Smooth muscle cell (in vitro differentiated cells): Measurements from ENCODE around the gene ZNF581. TPM values are rescaled to one million over a fixed set of nuclear protein-coding genes. Genes with fewer than 3 reads are reported as not detected.

Experiments used
- DNase-seq: peaks from one replicate; lab custom pipeline; 2025; ENCODE audit not compliant: unreplicated experiment; lab: John Stamatoyannopoulos, UW
- H2AFZ ChIP-seq: fragments of 200-600 bp; sonication (generic); 2 replicates; pipeline ENCODE4 v1.6.0; 2016; ENCODE audit warnings: antibody characterized with exemption, low read depth, mild to moderate bottlenecking
- H3F3A ChIP-seq: fragments of 200-600 bp; sonication (generic); 2 replicates; pipeline ENCODE4 v1.6.0; 2017; ENCODE audit warnings: antibody characterized with exemption, low read depth
- H3K27ac ChIP-seq: fragments of 200-600 bp; sonication (generic); 2 replicates; pipeline ENCODE4 v1.5.1; 2016; ENCODE audit warnings: low read depth, mild to moderate bottlenecking
- H3K27me3 ChIP-seq: fragments of 200-600 bp; sonication (generic); 2 replicates; pipeline ENCODE4 v1.6.1; 2016; ENCODE audit warnings: low read depth, mild to moderate bottlenecking
- H3K36me3 ChIP-seq: fragments of 200-600 bp; sonication (generic); 2 replicates; pipeline ENCODE4 v1.5.1; 2016; ENCODE audit warnings: low read depth
- H3K4me1 ChIP-seq: fragments of 200-600 bp; sonication (generic); 2 replicates; pipeline ENCODE4 v1.5.1; 2016; ENCODE audit warnings: low read depth
- H3K4me2 ChIP-seq: fragments of 200-600 bp; sonication (generic); 2 replicates; pipeline ENCODE4 v1.6.0; 2016; ENCODE audit warnings: mild to moderate bottlenecking
- H3K4me3 ChIP-seq: fragments of 200-600 bp; sonication (generic); 2 replicates; pipeline ENCODE4 v1.5.1; 2016; ENCODE audit warnings: mild to moderate bottlenecking
- H3K79me2 ChIP-seq: fragments of 200-600 bp; sonication (generic); 2 replicates; pipeline ENCODE4 v1.6.0; 2016; ENCODE audit warnings: low read depth, mild to moderate bottlenecking
- H3K9ac ChIP-seq: fragments of 200-600 bp; sonication (generic); 2 replicates; pipeline ENCODE4 v1.6.0; 2016; ENCODE audit warnings: low read depth
- H3K9me3 ChIP-seq: fragments of 200-600 bp; sonication (generic); replicated peaks from 2 replicates; pipeline ENCODE4 v1.5.1; 2016; ENCODE audit warnings: low read depth
- H4K20me1 ChIP-seq: fragments of 200-600 bp; sonication (generic); 2 replicates; pipeline ENCODE4 v1.6.0; 2016; ENCODE audit warnings: low read depth
- WGBS: methylation state at CpG from one replicate; pipeline ENCODE4 v1.1.7; 2016; ENCODE audit warnings: low lambda C conversion rate; 5-methylcytosine and 5-hydroxymethylcytosine counted together
- polyA plus RNA-seq: library from polyadenylated mRNA; unstranded; fragments of >200 nt; fragmentation: Nextera tagmentation; extraction: Ambion mirVana; gene quantifications from 2 replicates; pipeline ENCODE4 v1.2.1, GENCODE V29; 2016
- total RNA-seq: library from RNA; depleted of rRNA; stranded (reverse); fragments of >200 nt; gene quantifications from 2 replicates; pipeline ENCODE4 v1.2.3, GENCODE V29; 2014
- TF ChIP-seq, protein P1 (sequence below): fragments of 200-600 bp; sonication (generic); IDR thresholded peaks from 2 replicates; pipeline ENCODE4 v1.5.1; 2017; ENCODE audit warnings: borderline replicate concordance, mild to moderate bottlenecking, antibody characterized with exemption; ENCODE audit not compliant: insufficient read depth, poor library complexity, severe bottlenecking

ZNF581 gene
- total and polyA plus RNA-seq, 2 experiments from 2014 or later, result 10.0 to 21.4 TPM

DNA sequence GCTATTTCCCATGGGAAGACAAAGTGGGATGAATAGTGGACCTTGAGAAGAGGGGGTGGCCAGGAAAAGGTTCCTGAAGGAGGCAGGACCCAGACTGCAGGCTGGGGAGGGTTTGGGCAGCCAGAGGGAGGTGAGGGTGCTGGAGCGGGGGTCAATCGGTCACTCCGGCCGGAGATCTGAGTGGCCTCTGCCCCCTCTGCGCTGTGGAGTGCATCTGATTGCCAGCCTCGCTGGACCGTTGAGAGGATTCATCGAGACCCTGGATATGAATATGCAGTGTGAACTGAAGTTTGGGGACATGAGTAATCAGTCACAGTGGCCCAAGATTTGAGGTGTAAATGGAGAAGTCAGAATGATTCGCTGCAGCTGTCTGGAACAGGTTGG, 8.1 kb upstream of the ZNF581 start:
- Histone ChIP-seq H3F3A (peaks cover 18% of the 10 kb centered on the region), H3K4me2 (peak overlapping the region; percentile 90), H3K27me3 (no peaks in the 10 kb centered on the region), H3K9ac (peak overlapping the region; percentile 95), H3K9me3 (no peaks in the 10 kb centered on the region), H2AFZ (no peak overlapping the region), H4K20me1 (no peaks in the 10 kb centered on the region), H3K36me3 (no peaks in the 10 kb centered on the region), H3K27ac (peak overlapping the region; percentile 91), H3K79me2 (peaks cover 41% of the 10 kb centered on the region), H3K4me1 (peaks cover 8% of the 10 kb centered on the region), H3K4me3 (peak overlapping the region; percentile 87)
- 17% methylated on average over 9 of the region's 9 CpGs for WGBS
- DNase-seq, result no peak
- TF ChIP-seq, protein P1, sequence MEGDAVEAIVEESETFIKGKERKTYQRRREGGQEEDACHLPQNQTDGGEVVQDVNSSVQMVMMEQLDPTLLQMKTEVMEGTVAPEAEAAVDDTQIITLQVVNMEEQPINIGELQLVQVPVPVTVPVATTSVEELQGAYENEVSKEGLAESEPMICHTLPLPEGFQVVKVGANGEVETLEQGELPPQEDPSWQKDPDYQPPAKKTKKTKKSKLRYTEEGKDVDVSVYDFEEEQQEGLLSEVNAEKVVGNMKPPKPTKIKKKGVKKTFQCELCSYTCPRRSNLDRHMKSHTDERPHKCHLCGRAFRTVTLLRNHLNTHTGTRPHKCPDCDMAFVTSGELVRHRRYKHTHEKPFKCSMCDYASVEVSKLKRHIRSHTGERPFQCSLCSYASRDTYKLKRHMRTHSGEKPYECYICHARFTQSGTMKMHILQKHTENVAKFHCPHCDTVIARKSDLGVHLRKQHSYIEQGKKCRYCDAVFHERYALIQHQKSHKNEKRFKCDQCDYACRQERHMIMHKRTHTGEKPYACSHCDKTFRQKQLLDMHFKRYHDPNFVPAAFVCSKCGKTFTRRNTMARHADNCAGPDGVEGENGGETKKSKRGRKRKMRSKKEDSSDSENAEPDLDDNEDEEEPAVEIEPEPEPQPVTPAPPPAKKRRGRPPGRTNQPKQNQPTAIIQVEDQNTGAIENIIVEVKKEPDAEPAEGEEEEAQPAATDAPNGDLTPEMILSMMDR, result no peak

DNA sequence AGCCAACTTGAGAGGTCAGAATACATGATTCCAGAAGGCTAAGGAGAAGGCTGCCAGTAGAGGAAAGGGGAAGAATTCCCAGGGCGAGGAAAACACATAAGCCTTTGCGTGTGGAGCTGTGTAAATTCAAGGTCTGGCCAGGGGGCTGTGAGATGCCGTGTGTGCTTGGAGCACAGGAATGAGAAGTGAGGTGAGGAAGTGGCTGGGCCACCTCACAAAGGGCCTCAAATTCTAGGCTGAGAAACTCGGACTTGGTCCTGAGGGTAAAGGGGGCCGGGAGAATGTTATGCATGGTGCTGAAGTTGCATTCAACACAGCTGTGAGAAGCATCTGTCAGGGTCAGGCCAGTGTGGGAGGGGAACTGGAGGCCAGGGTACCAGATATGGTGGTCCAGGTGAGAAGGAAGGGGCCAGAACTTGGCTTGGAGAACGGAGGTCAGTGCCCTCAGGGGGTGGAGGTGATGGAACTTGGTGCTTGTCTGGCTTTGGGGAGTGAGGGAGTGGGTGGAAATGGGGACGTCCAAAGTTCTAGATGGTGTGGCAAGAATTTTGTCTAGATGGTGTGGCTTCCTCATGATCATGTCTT, 7.5 kb upstream of the ZNF581 start:
- no peak for DNase-seq
- 80% methylated on average over 7 of the region's 7 CpGs for WGBS
- no peaks in the 10 kb centered on the region for H3K27me3 ChIP-seq
- no peaks in the 10 kb centered on the region for H3K36me3 ChIP-seq
- H2AFZ ChIP-seq, result no peak overlapping the region
- H3K9ac ChIP-seq, result peak overlapping the region; percentile 95
- H3K9me3 ChIP-seq, result no peaks in the 10 kb centered on the region
- H3K27ac ChIP-seq, result peak overlapping the region; percentile 91
- peaks cover 12% of the 10 kb centered on the region for H3K4me1 ChIP-seq
- no peaks in the 10 kb centered on the region for H4K20me1 ChIP-seq
- H3K79me2 ChIP-seq, result peaks cover 41% of the 10 kb centered on the region
- H3F3A ChIP-seq, result peaks cover 18% of the 10 kb centered on the region
- TF ChIP-seq, protein P1, result no peak
- peak overlapping the region; percentile 87 for H3K4me3 ChIP-seq
- peak overlapping the region; percentile 90 for H3K4me2 ChIP-seq

DNA sequence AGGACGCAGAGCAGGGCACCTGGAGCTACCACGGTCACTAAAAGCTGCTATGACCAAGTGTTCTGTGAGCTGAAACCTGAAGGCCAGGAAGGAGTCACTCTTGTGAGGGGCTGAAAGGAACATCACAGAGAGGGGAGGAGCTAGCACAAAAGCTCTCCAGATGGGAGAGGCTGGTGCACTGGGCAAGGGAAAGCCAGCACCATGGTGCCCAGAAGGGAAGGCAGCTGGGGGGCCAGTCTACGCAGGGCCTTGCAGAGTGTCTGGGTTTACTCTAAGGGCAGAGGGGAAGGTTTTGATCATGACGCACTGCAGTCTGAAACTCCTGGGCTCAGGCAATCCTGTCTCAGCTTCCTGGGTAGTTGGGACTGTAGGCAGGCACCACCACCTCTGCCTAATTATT, 6.7 kb upstream of the ZNF581 start:
- TF ChIP-seq, protein P1, result no peak
- peaks cover 18% of the 10 kb centered on the region for H3F3A ChIP-seq
- DNase-seq, result no peak
- no peaks in the 10 kb centered on the region for H3K27me3 ChIP-seq
- WGBS, result 96% methylated on average over 4 of the region's 4 CpGs
- H3K4me1 ChIP-seq, result peaks cover 12% of the 10 kb centered on the region
- H3K36me3 ChIP-seq, result no peaks in the 10 kb centered on the region
- H3K9ac ChIP-seq, result no peak overlapping the region
- H3K27ac ChIP-seq, result peak overlapping the region; percentile 91
- H2AFZ ChIP-seq, result no peak overlapping the region
- H3K79me2 ChIP-seq, result peaks cover 41% of the 10 kb centered on the region
- no peak overlapping the region for H3K4me3 ChIP-seq
- no peaks in the 10 kb centered on the region for H4K20me1 ChIP-seq
- peak overlapping the region; percentile 90 for H3K4me2 ChIP-seq
- no peaks in the 10 kb centered on the region for H3K9me3 ChIP-seq

DNA sequence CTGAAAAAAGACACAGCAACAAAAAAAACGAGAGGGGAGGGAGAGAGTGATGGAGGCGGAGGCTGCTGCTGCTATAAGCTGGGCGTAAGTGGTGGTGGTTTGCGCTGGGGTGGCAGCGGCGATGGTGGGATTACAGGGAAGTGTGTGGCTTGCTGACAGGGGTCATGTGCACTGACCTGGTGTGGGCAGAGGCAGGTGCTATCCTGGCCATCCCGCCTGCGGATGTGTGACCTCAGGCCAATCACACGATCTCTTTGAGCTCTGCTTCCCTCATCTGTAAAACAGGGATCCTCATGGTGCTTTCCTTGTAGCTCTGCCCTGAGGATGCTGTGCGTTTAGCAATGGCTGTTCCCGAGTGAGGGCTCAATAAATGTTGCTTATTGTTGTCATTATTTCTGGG, 5.9 kb upstream of the ZNF581 start:
- peaks cover 15% of the 10 kb centered on the region for H3K4me1 ChIP-seq
- H3K27ac ChIP-seq, result no peak overlapping the region
- TF ChIP-seq, protein P1, result no peak
- no peak for DNase-seq
- no peak overlapping the region for H3K4me3 ChIP-seq
- WGBS, result 84% methylated on average over 11 of the region's 11 CpGs
- no peaks in the 10 kb centered on the region for H4K20me1 ChIP-seq
- H3K9ac ChIP-seq, result no peak overlapping the region
- H3K27me3 ChIP-seq, result no peaks in the 10 kb centered on the region
- H3K9me3 ChIP-seq, result no peaks in the 10 kb centered on the region
- H3K4me2 ChIP-seq, result no peak overlapping the region
- peaks cover 17% of the 10 kb centered on the region for H3F3A ChIP-seq
- no peaks in the 10 kb centered on the region for H3K36me3 ChIP-seq
- no peak overlapping the region for H2AFZ ChIP-seq
- peaks cover 43% of the 10 kb centered on the region for H3K79me2 ChIP-seq
